GM18526 (cell line): ENCODE data around the gene CARS1.

Experiments used
- POLR2A ChIP-seq: IDR thresholded peaks from 3 replicates; pipeline ENCODE4 v1.6.1; 2011; ENCODE audit not compliant: insufficient read length; ENCODE audit errors: extremely low read depth

The CARS1 gene

GRCh38 chr11:3010004-3010403 lies 47.2 kb downstream of the CARS1 start:
- no peak for TF ChIP-seq POLR2A

GRCh38 chr11:3009481-3009880 lies 47.7 kb downstream of the CARS1 start:
- TF ChIP-seq POLR2A = no peak

- no peak for TF ChIP-seq POLR2A
These were observed 48.4 kb downstream of the CARS1 start for GRCh38 chr11:3008746-3009336.

DNA sequence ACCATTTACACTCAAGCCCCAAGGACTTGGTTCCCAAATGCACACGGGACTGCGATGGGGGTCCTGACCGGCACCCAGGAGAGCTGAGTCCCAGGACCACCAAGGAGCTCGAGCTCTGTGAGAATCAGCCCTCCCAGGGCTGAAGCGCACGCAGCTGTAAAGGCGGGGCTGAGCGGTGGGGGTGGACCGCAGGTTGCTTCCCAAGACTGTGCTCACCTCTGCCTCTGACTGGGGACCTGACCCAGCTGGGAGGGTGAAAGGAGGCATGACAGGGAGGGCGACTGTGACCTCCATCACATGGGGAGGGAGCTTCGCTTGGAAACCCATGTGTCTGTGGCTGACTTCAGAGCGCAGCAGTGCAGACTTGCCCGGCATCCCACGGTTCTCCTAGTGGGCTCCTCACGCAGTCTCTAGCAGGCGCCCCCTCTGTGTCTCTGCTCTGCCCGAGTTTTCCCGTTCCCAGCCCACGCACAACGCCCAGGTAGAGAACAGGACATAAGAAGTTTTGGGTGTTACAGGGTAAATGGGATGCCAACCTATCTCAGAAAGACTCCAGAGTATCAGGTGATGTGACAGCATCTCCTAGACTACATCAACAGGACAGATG lies 49.7 kb downstream of the CARS1 start:
- no peak for TF ChIP-seq POLR2A

DNA sequence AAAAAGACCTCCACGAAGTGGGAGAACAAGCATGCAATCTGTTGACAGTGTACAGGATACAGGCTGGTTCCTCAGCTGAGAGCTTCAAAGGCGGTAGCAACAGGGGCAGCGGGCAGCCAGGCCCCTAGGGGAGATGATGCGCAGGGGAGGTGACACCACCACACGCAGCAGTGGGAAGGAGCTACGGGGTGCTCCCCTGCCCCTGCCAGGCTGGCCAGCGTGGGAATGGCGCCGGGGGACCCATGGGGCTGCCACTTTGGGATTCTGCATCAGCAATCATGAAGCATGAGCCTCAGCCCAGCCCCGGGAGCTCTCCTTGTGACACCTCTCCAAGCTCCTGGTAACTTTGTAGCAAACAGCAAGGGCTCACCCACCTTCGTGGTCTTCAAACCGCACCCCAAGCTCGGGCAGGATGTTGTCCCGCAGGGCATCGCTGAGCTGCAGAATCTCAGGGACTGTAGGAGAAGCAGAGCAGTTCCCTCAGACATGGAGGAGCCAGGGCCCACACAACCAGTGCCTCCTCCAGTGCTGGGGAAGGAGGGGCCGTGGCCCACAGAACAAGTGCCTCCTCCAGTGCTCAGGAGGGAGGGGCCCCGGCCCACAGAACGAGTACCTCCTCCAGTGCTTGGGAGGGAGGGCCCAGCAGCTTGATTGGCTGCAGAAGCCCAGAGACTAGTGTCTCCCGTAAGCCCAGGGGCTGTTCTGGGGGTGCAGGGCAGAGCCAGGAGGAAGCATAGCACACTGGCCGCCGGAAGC lies 50.5 kb downstream of the CARS1 start:
- no peak for TF ChIP-seq POLR2A

DNA sequence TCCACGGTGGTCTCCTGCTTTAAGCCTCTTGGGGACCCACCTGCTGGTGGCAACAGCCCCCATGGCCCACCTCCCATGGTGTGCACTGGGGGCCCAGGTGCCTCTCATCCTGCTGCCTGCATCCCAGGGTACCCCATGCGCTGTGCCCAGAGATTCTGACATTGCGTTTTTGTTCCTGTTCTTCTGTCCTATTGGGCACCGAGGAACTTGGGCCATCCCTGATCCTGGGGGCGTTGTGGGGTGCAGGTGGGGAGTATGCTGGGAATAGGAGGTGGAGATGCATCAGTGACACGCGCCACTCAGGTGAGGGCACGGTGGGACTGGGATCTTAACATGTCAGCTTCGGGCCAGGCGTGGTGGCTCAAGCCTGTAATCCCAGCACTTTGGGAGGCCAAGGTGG lies 52.7 kb downstream of the CARS1 start:
- no peak for TF ChIP-seq POLR2A

DNA sequence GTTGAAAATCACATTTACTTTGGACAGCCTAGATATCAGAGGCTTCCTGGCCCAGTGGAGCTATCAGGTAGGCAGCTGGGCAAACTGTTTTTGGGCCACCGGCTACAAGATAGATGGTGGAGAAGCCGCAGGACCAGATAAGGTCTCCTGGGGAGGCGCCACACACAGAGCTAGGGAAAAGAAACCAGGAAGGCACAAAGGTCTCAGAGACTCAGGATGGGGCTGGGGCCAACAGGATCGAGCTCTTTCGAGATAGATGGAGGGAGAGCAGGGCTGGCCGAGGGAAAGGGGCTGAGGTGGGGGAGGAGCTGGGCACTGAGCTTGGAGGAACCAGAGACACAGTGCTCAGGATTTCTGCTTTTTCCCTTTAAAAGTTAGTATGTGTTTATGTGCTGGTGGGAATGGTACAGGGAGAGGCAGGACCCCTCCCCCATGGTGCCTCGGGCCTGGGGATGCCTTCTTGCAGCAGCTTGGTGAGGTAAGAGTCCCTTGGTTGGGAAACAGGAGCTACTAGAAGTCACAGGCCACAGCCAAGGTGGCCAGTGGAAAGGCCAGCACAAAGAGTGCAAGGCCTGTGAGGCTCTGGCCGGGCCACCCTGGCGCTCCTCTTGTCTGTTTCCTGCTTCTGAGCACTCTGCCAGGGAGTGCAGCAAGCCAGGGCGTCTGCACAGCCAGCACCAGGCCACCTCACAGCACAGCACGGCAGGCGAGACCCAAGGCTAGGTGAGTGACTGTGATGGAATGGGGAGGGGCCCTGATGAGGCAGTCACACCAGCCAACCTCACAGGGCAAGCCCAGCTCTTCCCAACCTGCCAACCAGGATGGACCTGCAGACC lies 53.6 kb downstream of the CARS1 start:
- no peak for TF ChIP-seq POLR2A

GRCh38 chr11:3002871-3003270 lies 54.4 kb downstream of the CARS1 start:
- no peak for TF ChIP-seq POLR2A

- TF ChIP-seq POLR2A = no peak
These were observed 54.8 kb downstream of the CARS1 start for GRCh38 chr11:3002351-3002861.

- no peak for TF ChIP-seq POLR2A
These were observed 55.7 kb downstream of the CARS1 start for GRCh38 chr11:3001496-3001895.

DNA sequence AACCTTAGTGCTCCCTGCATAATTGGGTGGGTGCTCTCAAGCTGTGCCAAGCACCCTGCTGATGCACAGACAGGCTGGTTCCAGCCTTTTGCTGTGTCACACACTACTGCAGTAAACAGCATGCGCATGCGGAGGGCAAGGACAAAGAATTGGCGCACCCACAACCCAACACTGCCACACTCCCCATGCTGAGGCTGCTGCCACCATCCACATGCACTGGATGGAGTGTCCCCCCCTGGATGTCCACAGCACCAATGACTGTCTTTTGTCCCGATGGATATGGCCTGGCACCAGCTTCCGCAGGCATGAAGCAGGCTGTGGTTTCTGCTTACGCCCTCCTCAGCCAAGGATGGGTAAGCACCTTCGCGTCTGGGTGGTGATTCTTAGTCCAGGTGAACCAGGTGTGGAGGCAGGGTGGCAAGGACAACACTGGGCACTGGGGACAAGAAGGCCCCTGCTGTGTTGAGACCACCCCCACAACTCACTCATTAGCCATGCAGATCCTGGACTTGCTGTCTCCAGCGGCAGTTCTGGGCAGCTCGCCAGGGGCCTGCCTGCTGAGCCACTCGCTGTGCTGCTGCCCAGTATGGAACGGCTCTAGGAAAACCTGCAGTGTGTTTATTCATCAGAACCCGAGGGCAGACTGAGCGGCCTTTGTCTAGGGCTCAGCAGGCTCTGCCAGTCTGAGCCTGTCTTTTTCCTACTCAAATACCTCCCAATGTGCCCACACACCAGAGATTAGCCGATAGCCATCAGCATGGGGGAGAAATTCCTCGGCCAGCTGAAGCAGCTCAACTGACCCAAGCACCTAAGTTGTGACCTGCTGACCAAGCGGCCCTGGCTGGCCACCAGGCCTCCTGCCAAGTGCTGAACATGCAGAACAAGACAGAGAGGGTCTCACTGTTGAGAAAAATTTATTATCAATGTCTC lies 56.9 kb downstream of the CARS1 start:
- no peak for TF ChIP-seq POLR2A

- TF ChIP-seq POLR2A = no peak
These were observed 57.7 kb downstream of the CARS1 start for GRCh38 chr11:2999464-2999998.

- no peak for TF ChIP-seq POLR2A
These were observed 59.0 kb downstream of the CARS1 start for GRCh38 chr11:2998073-2998850.

GRCh38 chr11:2997406-2997805 lies 59.8 kb downstream of the CARS1 start:
- TF ChIP-seq POLR2A = no peak

DNA sequence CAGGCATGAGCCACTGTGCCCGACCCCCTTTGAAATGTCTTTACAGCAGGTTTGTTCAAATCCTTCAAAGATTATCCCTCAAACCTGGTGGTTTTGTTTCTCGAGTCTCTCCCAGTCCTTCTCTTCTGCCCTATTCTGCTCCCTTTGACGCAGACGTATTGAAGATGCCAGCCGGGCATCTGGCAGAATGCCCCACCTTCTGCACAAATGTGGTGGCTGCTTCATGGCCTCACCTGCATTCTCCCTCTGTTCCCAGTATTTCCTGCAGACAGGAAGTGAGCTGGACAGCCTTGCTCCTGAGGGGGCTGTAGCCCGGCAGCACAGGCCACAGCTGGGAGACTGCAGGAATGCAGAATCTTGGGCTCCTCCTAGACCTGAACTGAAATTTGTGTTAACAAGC lies 60.2 kb downstream of the CARS1 start:
- TF ChIP-seq POLR2A = no peak
